ENCODE results near the gene C2orf74. TPM values are rescaled to one million over a fixed set of nuclear protein-coding genes. Genes with fewer than 3 reads are reported as not detected.
"Not testable (repeated sequence)": the region's sequence is repeated elsewhere in the genome, so short reads cannot be mapped to it uniquely, and the experiment has no call there.

Gene C2orf74
- total RNA-seq, 1 donor from 2014 or later: 17.4 TPM

DNA sequence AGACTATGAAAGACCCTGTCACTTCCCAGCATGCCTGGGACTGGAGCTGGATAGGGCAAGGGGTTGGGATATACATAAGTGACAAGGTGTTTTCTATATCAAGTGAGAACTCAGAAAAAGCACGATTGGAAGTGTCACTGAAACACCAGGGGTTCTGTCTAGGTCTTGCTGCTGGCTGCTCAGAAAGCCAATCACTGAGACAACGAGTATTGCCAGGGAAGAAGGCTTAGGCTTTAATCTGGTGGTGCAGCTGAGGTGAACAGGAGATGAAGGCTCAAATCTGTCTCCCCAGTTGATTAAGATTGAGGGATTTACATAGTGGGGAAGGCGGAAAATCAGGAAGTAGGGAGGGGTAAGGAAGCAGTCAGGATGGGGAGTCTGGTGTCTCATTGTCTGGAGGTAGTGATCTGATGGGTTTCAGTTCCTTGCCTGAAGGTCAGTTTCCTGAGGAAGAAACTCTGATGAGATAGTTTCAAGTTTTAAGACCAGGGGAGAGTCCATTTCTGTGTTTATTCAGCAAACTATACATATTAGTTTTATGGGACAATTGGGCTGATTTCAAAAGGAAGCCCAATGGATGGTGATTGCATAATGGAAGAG lies 3.5 kb upstream of the C2orf74 start:
- intact Hi-C loops (cut with DNase I): no loop called here
- Histone ChIP-seq H3K4me1 (no peaks in the 10 kb centered on the region), H3K27me3 (ENCODE audit: low read depth) (no peaks in the 10 kb centered on the region), H3K27ac (no peak overlapping the region), H3K4me3 (no peak overlapping the region), H3K9me3 (no peaks in the 10 kb centered on the region), H3K36me3 (peaks cover 24% of the 10 kb centered on the region)
- TF ChIP-seq CTCF (IDR thresholded peaks at IDR 0.05): no peak
- ATAC-seq (peak; percentile 44 to 68), DNase-seq (no peak)

DNA sequence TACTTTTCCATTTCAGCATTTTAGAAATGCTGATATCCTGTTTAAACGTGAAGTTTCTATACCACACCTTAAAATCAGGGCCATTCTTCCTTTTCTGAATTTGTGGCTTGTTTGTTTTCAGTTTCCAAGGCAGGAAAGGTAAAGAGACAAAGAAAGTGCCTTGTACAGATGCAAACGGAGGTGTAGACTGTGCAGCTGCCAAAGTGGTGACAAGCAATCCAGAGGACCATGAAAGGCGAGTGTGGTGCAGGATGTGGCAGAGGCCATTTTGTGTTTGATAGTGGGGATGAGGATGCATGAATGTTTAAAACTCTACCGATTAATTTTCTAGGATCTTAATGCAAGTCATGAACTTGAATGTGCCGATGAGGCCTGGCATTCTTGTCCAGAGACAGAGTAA lies 733 bp downstream of the C2orf74 start:
- no peak for TF ChIP-seq CTCF (IDR thresholded peaks at IDR 0.05)
- H3K4me3 ChIP-seq: no peak overlapping the region
- ATAC-seq: no peak
- H3K27me3 ChIP-seq (ENCODE audit: low read depth): no peaks in the 10 kb centered on the region
- intact Hi-C loops (cut with DNase I): no loop called here
- no peak overlapping the region for H3K27ac ChIP-seq
- H3K4me1 ChIP-seq: no peaks in the 10 kb centered on the region
- H3K9me3 ChIP-seq: no peaks in the 10 kb centered on the region
- H3K36me3 ChIP-seq: peaks cover 62% of the 10 kb centered on the region
- DNase-seq: no peak

DNA sequence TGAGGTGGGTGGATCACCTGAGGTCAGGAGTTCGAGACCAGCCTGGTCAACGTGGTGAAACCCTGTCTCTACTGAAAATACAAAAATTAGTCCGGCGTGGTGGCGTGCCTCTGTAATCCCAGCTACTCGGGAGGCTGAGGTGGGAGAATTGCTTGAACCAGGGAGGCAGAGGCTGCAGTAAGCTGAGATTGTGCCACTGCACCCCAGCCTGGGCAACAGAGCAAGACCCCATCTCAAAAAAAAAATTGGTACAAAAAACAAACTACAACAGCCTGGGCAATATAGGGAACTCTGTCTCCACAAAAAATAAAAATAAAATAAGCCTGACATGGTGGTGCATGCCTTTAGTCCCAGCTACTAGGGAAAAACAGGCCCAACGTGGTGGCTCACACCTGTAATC lies 3.1 kb downstream of the C2orf74 start:
- not testable (repeated sequence) for DNase-seq
- H3K36me3 ChIP-seq: peaks cover 62% of the 10 kb centered on the region

DNA sequence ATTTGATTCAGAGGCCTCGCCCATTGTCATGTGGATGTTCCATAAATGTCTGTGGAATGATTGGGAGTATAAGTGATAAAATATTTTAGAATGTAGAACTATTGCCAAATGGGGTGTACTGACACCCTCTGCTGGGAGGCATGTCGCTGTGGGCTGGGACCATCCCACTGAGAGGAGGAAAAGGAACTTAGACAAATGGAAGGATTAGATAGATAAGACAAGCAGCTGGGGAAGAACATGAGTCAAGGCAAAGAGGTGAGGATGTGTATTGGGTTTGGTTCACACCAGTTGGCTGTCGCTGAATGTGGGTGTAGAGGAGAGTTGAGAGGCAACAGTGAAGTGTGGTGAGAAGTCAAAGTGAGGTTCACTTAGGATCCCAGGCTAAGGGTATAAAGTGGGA lies 4.0 kb downstream of the C2orf74 start:
- H3K36me3 ChIP-seq: peaks cover 57% of the 10 kb centered on the region
- intact Hi-C loops (cut with DNase I): no loop called here
- H3K27ac ChIP-seq: no peak overlapping the region
- no peak for TF ChIP-seq CTCF (IDR thresholded peaks at IDR 0.05)
- H3K4me1 ChIP-seq: no peaks in the 10 kb centered on the region
- H3K27me3 ChIP-seq (ENCODE audit: low read depth): no peaks in the 10 kb centered on the region
- ATAC-seq (no peak), DNase-seq (no peak)
- no peaks in the 10 kb centered on the region for H3K9me3 ChIP-seq
- H3K4me3 ChIP-seq: no peak overlapping the region

More for the DNA sequence above, 3.1 kb downstream of the C2orf74 start:
- H3K27me3 ChIP-seq (ENCODE audit: low read depth); H3K9me3 ChIP-seq; ATAC-seq; H3K27ac ChIP-seq; H3K4me3 ChIP-seq; intact Hi-C loops (cut with DNase I); H3K4me1 ChIP-seq: not testable (repeated sequence)

DNA sequence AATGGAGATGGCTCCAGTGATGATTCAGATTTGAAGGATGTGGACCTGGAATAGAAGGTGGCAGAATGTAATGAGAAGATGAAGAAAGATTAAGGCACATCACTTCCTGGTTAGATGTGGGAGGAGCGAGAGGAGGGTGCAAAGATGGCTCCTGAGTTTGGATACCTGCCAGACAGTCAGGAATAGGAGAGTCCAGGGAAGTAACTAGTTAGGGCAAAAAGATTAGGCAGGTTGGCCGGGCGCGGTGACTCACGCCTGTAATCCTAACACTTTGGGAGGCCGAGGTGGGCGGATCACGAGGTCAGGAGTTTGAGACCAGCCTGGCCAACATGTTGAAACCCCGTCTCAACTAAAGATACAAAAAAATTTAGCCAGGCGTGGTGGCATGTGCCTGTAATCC lies 5.6 kb downstream of the C2orf74 start:
- H3K4me3 ChIP-seq: no peak overlapping the region
- no peaks in the 10 kb centered on the region for H3K4me1 ChIP-seq
- no peak for TF ChIP-seq CTCF (IDR thresholded peaks at IDR 0.05)
- no peaks in the 10 kb centered on the region for H3K27me3 ChIP-seq (ENCODE audit: low read depth)
- DNase-seq (no peak), ATAC-seq (no peak)
- H3K9me3 ChIP-seq: no peaks in the 10 kb centered on the region
- peaks cover 47% of the 10 kb centered on the region for H3K36me3 ChIP-seq
- no peak overlapping the region for H3K27ac ChIP-seq
- intact Hi-C loops (cut with DNase I): no loop called here

DNA sequence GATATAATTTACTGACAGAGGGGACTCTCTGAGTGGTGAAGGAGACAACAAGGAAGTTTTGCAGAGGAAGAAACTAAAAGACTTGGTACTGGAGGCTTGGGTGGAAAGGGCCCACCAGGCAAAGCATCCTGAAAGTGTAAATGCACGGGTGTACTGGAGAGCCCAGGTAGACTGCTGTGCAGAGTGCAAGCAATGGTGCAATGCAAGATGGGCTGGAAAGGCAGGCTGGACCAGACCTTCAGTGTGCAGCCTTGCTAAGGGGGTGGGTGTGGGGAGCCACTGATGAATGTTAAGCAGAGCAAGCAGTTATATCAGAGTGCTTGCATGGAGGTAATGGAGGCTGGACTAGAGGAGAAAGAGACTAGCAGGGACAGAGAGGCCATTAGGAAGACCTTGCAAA lies 10.7 kb downstream of the C2orf74 start:
- H3K27ac ChIP-seq: no peak overlapping the region
- no peak for TF ChIP-seq CTCF (IDR thresholded peaks at IDR 0.05)
- no peaks in the 10 kb centered on the region for H3K27me3 ChIP-seq (ENCODE audit: low read depth)
- intact Hi-C loops (cut with DNase I): no loop called here
- no peak overlapping the region for H3K4me3 ChIP-seq
- ATAC-seq (no peak), DNase-seq (no peak)
- no peaks in the 10 kb centered on the region for H3K36me3 ChIP-seq
- H3K9me3 ChIP-seq: no peaks in the 10 kb centered on the region
- peaks cover 6% of the 10 kb centered on the region for H3K4me1 ChIP-seq
